Thyroid gland (tissue), 4 donors: ENCODE data around the gene PALM3.

ENCODE experiments used
- CTCF ChIP-seq, 6 experiments: fragments of 200-600 bp in 3 of 6; fragments of 450-650 bp in 3 of 6; sonication (generic) in 3 of 6; IDR thresholded peaks; one replicate each; pipeline ENCODE4 v1.5.1; 2016 to 2019; ENCODE audit warnings: antibody characterized with exemption in 6 of 6, mild to moderate bottlenecking in 2 of 6, inconsistent platforms in 1 of 6, moderate library complexity in 1 of 6
- POLR2A ChIP-seq, 2 donors: fragments of 450-650 bp; IDR thresholded peaks; one replicate each; pipeline ENCODE4 v1.6.1; 2017; ENCODE audit warnings: antibody characterized with exemption in 2 of 2, mild to moderate bottlenecking in 2 of 2, moderate library complexity in 1 of 2

- TF ChIP-seq POLR2A (IDR thresholded peaks at IDR 0.05) (no peak), CTCF (IDR thresholded peaks at IDR 0.05) (no peak)
Observed at GRCh38 chr19:14039181-14039580, 22.7 kb downstream of the PALM3 start.
